ENCODE data around the gene PEAK3.

GRCh38 chr19:2225415-2226050 lies 56.4 kb downstream of the PEAK3 start:
- TF ChIP-seq SPI1 (IDR thresholded peaks at IDR 0.05; ENCODE audit: low read depth, low read length) (no peak), POLR2A (IDR thresholded peaks at IDR 0.05; ENCODE audit: low read depth, low read length) (no peak), PAX5 (IDR thresholded peaks at IDR 0.05; ENCODE audit: insufficient read depth, low read length, severe bottlenecking) (no peak), POLR2AphosphoS5 (IDR thresholded peaks at IDR 0.05; ENCODE audit: low read depth, low read length) (no peak), TAF1 (IDR thresholded peaks at IDR 0.05; ENCODE audit: low read depth, low read length) (no peak)

All from GM12891 (cell line).